GM13976 (cell line): ENCODE measurements around the gene SPATA25.

Experiments
- DNase-seq: peaks from one replicate; pipeline ENCODE4 v3.0.0; 2012; ENCODE audit warnings: low spot score
- CTCF ChIP-seq: IDR thresholded peaks from 2 replicates; pipeline ENCODE4 v1.5.1; 2012; ENCODE audit warnings: borderline replicate concordance, mild to moderate bottlenecking; ENCODE audit not compliant: insufficient read depth; ENCODE audit errors: extremely low read depth, missing control alignments, control extremely low read depth
- in situ Hi-C: fragments of 300-500 bp; cut with MboI; formaldehyde crosslinking; loops from one replicate; pipeline ENCODE4 v1.12.0; 2022; ENCODE audit warnings: low sequenced_read_pairs, mixed read lengths, inconsistent platforms; ENCODE audit not compliant: unreplicated experiment

The SPATA25 gene

GRCh38 chr20:45852326-45852725, 35.1 kb downstream of the SPATA25 start:
- in situ Hi-C loops: no loop called here
- TF ChIP-seq CTCF: no peak
- no peak for DNase-seq

GRCh38 chr20:45851501-45851900, 35.9 kb downstream of the SPATA25 start:
- in situ Hi-C loops: no loop called here
- no peak for TF ChIP-seq CTCF
- no peak for DNase-seq

- no peak for DNase-seq
- TF ChIP-seq CTCF: no peak
- in situ Hi-C loops: no loop called here
These were observed 36.5 kb downstream of the SPATA25 start for GRCh38 chr20:45850926-45851325.

- in situ Hi-C loops: no loop called here
- DNase-seq: no peak
- TF ChIP-seq CTCF: no peak
These were observed 37.2 kb downstream of the SPATA25 start for GRCh38 chr20:45850238-45850637.

- no peak for DNase-seq
- no peak for TF ChIP-seq CTCF
- in situ Hi-C loops: no loop called here
These were observed 38.3 kb downstream of the SPATA25 start for GRCh38 chr20:45848969-45849582.

DNA sequence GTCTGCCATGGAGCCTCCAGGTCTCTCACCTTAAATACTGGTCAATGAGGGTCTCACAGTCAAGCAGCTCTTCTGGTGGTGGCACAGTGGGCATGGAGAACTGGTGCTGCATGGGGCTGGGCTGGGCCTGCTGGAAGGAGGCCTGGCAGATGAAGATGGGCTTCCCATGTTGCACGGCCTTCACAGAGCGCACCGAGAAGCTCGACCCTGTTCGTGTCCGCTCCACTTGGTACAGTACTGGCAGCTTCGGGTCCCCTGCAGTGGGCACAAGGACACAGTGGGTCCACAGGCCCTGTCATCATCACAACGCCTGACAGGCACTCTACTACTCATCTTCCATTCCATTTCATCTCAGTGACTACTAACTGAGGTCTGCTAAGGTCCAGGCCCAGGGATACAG, 39.0 kb downstream of the SPATA25 start:
- no peak for DNase-seq
- TF ChIP-seq CTCF: no peak
- in situ Hi-C loops: no loop called here
